Heart right ventricle (tissue), 16 donors: ENCODE measurements around the gene SH2D4B. TPM values are rescaled to one million over a fixed set of nuclear protein-coding genes. Genes with fewer than 3 reads are reported as not detected.

Experiments used
- ATAC-seq, 8 donors: fragments of 200-7000 bp; cut with Tn5 transposase; one replicate each; pipeline ENCODE4 v1.9.1; 2020; ENCODE audit warnings: mild to moderate bottlenecking in 8 of 8, moderate library complexity in 8 of 8, moderate number of reproducible peaks in 1 of 8
- DNase-seq, 2 donors: peaks; one replicate each; pipeline ENCODE4 v3.0.0-alpha.2; 2020
- H3K27ac ChIP-seq, 10 donors: fragments of 200-600 bp; sonication (generic) in 2 of 10; one replicate each; pipeline versions ENCODE4 v1.5.0 to v1.8.0; 2020 to 2022; ENCODE audit warnings: mild to moderate bottlenecking in 3 of 10
- H3K27me3 ChIP-seq, 7 donors: fragments of 200-600 bp; one replicate each; pipeline ENCODE4 v1.8.0; 2021 to 2022; ENCODE audit warnings: mild to moderate bottlenecking in 2 of 7
- H3K36me3 ChIP-seq, 9 donors: fragments of 200-600 bp; sonication (generic) in 1 of 9; one replicate each; pipeline versions ENCODE4 v1.5.0 to v1.8.0; 2020 to 2022; ENCODE audit warnings: mild to moderate bottlenecking in 2 of 9
- H3K4me1 ChIP-seq, 9 donors: fragments of 200-600 bp; sonication (generic) in 1 of 9; one replicate each; pipeline versions ENCODE4 v1.5.0 to v1.8.0; 2020 to 2022; ENCODE audit warnings: mild to moderate bottlenecking in 4 of 9
- H3K4me3 ChIP-seq, 10 donors: fragments of 200-600 bp; sonication (generic) in 2 of 10; one replicate each; pipeline versions ENCODE4 v1.5.0 to v1.8.0; 2020 to 2022; ENCODE audit warnings: mild to moderate bottlenecking in 7 of 10, moderate library complexity in 2 of 10
- H3K9me3 ChIP-seq, 11 donors: fragments of 200-600 bp in 10 of 11; sonication (generic) in 2 of 11; one replicate each; pipeline versions ENCODE4 v1.5.0 to v1.8.0; 2013 to 2022; ENCODE audit warnings: mild to moderate bottlenecking in 2 of 11, control low read depth in 1 of 11, moderate library complexity in 1 of 11
- CTCF ChIP-seq, 9 donors: fragments of 200-600 bp; sonication (generic) in 2 of 9; IDR thresholded peaks; one replicate each; pipeline versions ENCODE4 v1.5.0 to v1.8.0; 2021 to 2022; ENCODE audit warnings: antibody characterized with exemption in 9 of 9, mild to moderate bottlenecking in 5 of 9, moderate library complexity in 1 of 9
- WGBS, 2 donors: extraction: QIAGEN DNeasy Blood & Tissue Kit; methylation state at CpG; one replicate each; pipeline ENCODE4 v1.1.7; 2013; ENCODE audit warnings: inconsistent platforms in 1 of 2; 5-methylcytosine and 5-hydroxymethylcytosine counted together
- intact Hi-C, 10 donors: fragments of 100-400 bp; cut with DNase I; formaldehyde crosslinking; loops; one replicate each; pipeline versions ENCODE4 v1.11.1 to v1.14.2; 2022
- polyA plus RNA-seq, 2 donors: library from polyadenylated mRNA; stranded (reverse); fragments of 200-250 nt; gene quantifications; one replicate each; pipeline ENCODE4 v1.2.3, GENCODE V29; 2013
- total RNA-seq, 10 donors: library from RNA; stranded (reverse); fragmentation: NEBNext Ultra II Directional in 3 of 10; extraction: Animal tissue kit (Norgen Biotek cat#: 25700) in 3 of 10; gene quantifications; one replicate each; pipeline versions ENCODE4 v1.2.1 to v1.2.4, GENCODE V29; 2021 to 2023
- donor health status: Arrhythmogenic right ventricular cardiomyopathy.
- donor health status: ischemic (EF 13 %, LVEDD 7.1; RV severe dilation, severe dysfunction).
- donor health status: healthy with polysubstance abuse.
- donor health status: DM: no; HTN: yes; CAD: no.
- donor health status: DM: no; HTN: no; CAD: no.
- donor health status: ischemic (EF 25% LVEDD 6.9; RV normal size, moderate dysfunction).
- donor health status: ischemic (EF 25% LVEDD 5.7; RV mildly dilated, moderate dysfunction).
- donor health status: healthy.
- donor health status: DM: yes; HTN: yes; CAD: no.
- donor health status: Ischemic cardiomyopathy.
- donor health status: ischemic (EF 35%, LVEDD 5.7; RV mildly dilated, moderate dysfunction).
- donor health status: nonischemic (EF 11% LVEDD 7.7; RV severe dilation, severe dysfunction).
- donor health status: DM: yes; HTN: yes; CAD: no.
- donor health status: PGD.
- donor health status: ischemic (EF 29% LVEDD 5.4; RV normal size, mild dysfunction).
- donor health status: nonischemic (EF 23%, LVEDD 6.1; RV moderate dilation, normal function).

The SH2D4B gene
- total and polyA plus RNA-seq, 12 donors = not detected

DNA sequence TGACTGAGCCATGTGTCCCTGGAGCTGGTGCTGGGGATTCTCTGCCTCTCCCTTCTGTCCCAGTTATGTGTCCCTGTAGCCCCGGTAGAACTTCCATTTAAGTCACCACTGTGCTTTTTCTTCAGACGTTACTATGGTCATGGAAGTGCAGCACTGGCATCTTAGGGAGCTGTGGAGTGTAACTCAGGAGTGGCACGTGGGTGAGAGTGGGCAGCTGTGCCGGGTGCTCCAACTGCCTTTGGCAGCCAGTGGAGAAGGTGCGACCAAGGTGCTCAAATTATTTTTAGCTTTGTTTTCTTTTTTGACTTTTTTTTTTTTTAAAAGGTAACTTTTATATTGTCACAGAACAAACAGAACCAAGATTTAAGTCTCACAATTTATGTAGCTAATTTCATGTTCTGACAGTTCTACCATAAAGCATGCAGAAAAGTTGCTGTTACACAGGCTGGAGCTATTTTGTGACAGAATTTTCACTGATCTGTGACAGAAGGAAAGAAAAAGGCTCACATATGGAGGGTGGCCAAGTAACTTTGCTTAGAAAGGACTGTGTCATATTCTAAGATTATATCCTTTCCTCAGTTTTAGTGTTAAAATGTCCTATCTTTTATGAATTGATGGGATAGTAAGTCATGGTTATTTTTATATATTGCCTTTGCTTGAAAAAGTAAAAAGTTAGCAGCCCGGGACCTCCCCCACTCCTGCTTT is 73.9 kb downstream of the SH2D4B start:
- H3K27ac ChIP-seq = no peak overlapping the region
- H3K36me3 ChIP-seq = no peaks in the 10 kb centered on the region
- H3K4me3 ChIP-seq = no peak overlapping the region
- H3K4me1 ChIP-seq = peaks cover 0 to 5% (median 0%) of the 10 kb centered on the region in 9 donors
- WGBS, 2 donors = 78 to 82% methylated on average over 6 of the region's 6 CpGs
- no peak for TF ChIP-seq CTCF (IDR thresholded peaks at IDR 0.05)
- no peaks in the 10 kb centered on the region for H3K9me3 ChIP-seq
- ATAC-seq (no peak), DNase-seq (no peak)
- intact Hi-C loops = no loop called here
- H3K27me3 ChIP-seq = peaks cover 0 to 4% (median 0%) of the 10 kb centered on the region in 7 donors

- intact Hi-C loops = no loop called here
- WGBS, 2 donors = 45 to 51% methylated on average over 3 of the region's 3 CpGs
- peaks cover 0 to 4% (median 0%) of the 10 kb centered on the region in 7 donors for H3K27me3 ChIP-seq
- no peaks in the 10 kb centered on the region for H3K36me3 ChIP-seq
- TF ChIP-seq CTCF (IDR thresholded peaks at IDR 0.05) = no peak
- no peak overlapping the region for H3K27ac ChIP-seq
- ATAC-seq (peak in 2 of 8 donors; percentile 47 to 75), DNase-seq (no peak)
- H3K4me1 ChIP-seq = peaks cover 0 to 5% (median 0%) of the 10 kb centered on the region in 9 donors
- H3K9me3 ChIP-seq = no peaks in the 10 kb centered on the region
- H3K4me3 ChIP-seq = no peak overlapping the region
These were observed 74.6 kb downstream of the SH2D4B start for GRCh38 chr10:80612261-80612660.

GRCh38 chr10:80613466-80614170 is 75.9 kb downstream of the SH2D4B start:
- H3K36me3 ChIP-seq = no peaks in the 10 kb centered on the region
- 79 to 88% methylated on average over 8 of the region's 8 CpGs for WGBS, 2 donors
- no peak overlapping the region for H3K4me3 ChIP-seq
- H3K4me1 ChIP-seq = peaks cover 0 to 5% (median 0%) of the 10 kb centered on the region in 9 donors
- ATAC-seq (no peak), DNase-seq (no peak)
- H3K27ac ChIP-seq = no peak overlapping the region
- H3K27me3 ChIP-seq = peaks cover 0 to 4% (median 0%) of the 10 kb centered on the region in 7 donors
- TF ChIP-seq CTCF (IDR thresholded peaks at IDR 0.05) = no peak
- H3K9me3 ChIP-seq = no peaks in the 10 kb centered on the region
- intact Hi-C loops = no loop called here

- H3K4me1 ChIP-seq = peaks cover 0 to 5% (median 0%) of the 10 kb centered on the region in 9 donors
- intact Hi-C loops = no loop called here
- 92 to 97% methylated on average over 5 of the region's 5 CpGs for WGBS, 2 donors
- no peak overlapping the region for H3K27ac ChIP-seq
- H3K36me3 ChIP-seq = no peaks in the 10 kb centered on the region
- DNase-seq (no peak), ATAC-seq (no peak)
- TF ChIP-seq CTCF (IDR thresholded peaks at IDR 0.05) = no peak
- no peak overlapping the region for H3K4me3 ChIP-seq
- no peaks in the 10 kb centered on the region for H3K9me3 ChIP-seq
- peaks cover 0 to 4% (median 0%) of the 10 kb centered on the region in 7 donors for H3K27me3 ChIP-seq
These were observed 77.1 kb downstream of the SH2D4B start for GRCh38 chr10:80614576-80615416.
